HG02623 (cell line): ENCODE results near the gene RGCC.

Source experiments
- ATAC-seq: cut with Tn5 transposase; IDR thresholded peaks from one replicate; pipeline ENCODE4 v1.9.1; 2021; ENCODE audit warnings: moderate library complexity; ENCODE audit not compliant: unreplicated experiment

RGCC gene

DNA sequence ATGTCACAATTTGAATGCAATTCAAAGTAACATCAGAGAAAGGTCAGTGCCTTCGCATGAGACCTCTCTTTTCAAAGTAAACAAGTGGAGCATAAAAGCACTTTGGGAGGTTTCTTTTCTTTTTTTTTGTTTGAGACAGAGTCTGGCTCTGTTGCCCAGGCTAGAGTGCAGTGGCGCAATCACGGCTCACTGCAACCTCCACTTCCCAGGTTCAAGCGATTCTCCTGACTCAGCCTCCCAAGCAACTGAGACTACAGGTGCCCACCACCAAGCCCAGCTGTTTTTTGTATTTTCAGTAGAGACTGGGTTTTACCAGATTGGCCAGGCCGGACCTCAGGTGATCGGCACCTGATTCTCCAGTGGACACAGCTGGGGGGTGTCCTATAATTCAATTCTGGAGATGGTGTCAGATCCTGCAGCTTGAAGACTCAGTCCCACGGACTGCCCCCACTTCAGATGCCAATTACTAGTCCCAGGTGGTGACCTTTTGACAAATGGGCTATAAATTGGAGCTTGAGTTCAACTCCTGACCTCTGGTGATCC lies 57.6 kb downstream of the RGCC start:
- ATAC-seq: no peak

GRCh38 chr13:41515491-41516139 lies 58.3 kb downstream of the RGCC start:
- no peak for ATAC-seq

GRCh38 chr13:41516166-41516565 lies 58.8 kb downstream of the RGCC start:
- no peak for ATAC-seq

- ATAC-seq: no peak
Observed at GRCh38 chr13:41516760-41517159, 59.4 kb downstream of the RGCC start.

GRCh38 chr13:41520016-41520659 lies 62.8 kb downstream of the RGCC start:
- no peak for ATAC-seq
